VCaP (cell line): ENCODE results near the gene ACADSB.

ENCODE experiments used
- H3K27ac ChIP-seq: fragments of 450-650 bp; 2 replicates; pipeline ENCODE4 v1.5.1; 2017
- TF ChIP-seq, protein P1 (sequence below): fragments of 450-650 bp; conservative IDR thresholded peaks from 2 replicates; pipeline ENCODE4 v1.5.1; 2017; ENCODE audit warnings: mild to moderate bottlenecking, moderate library complexity

ACADSB gene

DNA sequence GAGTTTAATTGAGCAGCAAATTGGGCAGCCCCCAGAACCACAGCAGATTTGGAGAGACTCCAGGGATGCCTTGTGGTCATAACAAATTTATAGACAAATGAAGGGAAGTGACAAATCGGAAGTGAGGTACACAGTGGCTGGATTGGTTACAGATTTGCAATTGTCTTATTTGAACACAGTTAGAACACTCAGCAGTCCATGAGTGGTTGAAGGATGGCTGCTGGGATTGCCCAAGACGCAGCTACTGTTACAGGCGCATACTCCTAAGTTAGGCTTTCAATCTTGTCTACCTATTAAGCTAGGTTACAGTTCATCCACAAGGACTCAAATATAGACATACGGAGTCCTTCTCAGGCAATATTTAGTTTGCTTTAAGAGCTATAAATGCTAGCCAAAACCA, 7.4 kb downstream of the ACADSB start:
- TF ChIP-seq, protein P1, sequence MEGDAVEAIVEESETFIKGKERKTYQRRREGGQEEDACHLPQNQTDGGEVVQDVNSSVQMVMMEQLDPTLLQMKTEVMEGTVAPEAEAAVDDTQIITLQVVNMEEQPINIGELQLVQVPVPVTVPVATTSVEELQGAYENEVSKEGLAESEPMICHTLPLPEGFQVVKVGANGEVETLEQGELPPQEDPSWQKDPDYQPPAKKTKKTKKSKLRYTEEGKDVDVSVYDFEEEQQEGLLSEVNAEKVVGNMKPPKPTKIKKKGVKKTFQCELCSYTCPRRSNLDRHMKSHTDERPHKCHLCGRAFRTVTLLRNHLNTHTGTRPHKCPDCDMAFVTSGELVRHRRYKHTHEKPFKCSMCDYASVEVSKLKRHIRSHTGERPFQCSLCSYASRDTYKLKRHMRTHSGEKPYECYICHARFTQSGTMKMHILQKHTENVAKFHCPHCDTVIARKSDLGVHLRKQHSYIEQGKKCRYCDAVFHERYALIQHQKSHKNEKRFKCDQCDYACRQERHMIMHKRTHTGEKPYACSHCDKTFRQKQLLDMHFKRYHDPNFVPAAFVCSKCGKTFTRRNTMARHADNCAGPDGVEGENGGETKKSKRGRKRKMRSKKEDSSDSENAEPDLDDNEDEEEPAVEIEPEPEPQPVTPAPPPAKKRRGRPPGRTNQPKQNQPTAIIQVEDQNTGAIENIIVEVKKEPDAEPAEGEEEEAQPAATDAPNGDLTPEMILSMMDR = no peak
- no peak overlapping the region for H3K27ac ChIP-seq

DNA sequence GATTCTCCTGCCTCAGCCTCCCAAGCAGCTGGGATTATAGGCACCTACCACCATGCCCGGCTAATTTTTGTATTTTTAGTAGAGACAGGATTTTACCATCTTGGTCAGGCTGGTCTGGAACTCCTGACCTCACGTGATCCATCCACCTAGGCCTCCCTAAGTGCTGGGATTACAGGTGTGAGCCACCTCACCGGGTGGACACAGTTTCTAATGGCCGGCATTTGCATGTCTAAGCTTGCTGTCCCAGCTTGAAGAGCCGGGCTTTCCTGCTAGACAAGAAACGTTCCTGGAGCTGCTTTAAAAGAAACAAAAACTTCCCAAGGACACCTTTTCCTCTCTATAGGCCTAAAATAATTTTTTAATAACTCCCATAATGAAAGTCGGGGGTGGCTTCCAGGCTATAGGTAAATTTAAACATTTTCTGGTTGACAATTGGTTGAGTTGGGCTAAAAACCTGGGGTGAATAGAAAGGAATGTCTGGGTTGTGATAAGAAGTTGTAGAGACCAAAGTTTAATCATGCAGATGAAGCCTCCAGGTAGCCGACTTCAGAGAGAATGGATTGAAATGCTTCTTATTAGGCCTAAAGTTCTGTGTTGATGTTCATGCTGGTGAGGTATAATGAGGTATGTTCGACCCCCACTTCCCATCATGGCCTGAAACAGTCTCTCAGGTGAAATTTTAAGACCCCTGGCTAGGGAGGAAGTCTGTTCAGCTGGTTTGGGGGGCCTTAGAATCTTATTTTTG, 8.8 kb downstream of the ACADSB start:
- TF ChIP-seq, protein P1 = no peak
- no peak overlapping the region for H3K27ac ChIP-seq

DNA sequence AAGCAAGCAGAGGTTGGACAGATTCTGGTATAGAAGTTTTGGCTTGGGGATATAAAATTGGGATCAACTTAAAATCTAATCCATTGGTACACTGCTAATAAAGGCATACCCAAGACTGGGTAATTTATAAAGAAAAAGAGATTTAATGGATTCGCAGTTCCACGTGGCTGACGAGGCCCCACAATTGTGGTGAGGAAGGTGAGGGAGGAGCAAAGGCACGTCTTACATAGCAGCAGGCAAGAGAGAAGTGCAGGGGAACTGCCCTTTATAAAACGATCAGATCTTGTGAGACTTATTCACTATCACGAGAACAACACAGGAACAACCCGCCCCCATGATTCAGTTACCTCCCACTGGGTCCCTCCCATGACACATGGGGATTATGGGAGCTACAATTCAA, 9.7 kb downstream of the ACADSB start:
- TF ChIP-seq, protein P1 = no peak
- no peak overlapping the region for H3K27ac ChIP-seq

DNA sequence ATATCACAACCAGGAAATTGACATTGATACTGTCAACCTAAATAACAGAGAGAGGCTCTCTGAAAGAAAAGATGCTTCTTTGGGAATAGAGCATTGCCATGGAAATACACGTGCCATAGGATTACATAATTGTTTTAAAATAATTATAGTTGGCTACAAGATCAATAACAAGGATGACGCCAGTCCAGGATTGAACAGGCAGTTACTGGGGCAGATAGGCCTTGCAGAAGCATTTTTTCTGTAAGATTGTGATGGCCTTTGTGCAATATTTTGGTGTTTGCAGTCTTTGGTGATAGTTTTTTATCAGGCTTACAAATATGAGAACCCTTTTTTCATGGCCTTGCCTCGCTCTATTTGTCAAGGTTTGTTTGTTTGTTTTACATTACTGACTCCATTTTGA, 10.5 kb downstream of the ACADSB start:
- TF ChIP-seq, protein P1 = no peak
- peak overlapping the region; percentile 33; the same call in 1 of the 2 replicates for H3K27ac ChIP-seq

DNA sequence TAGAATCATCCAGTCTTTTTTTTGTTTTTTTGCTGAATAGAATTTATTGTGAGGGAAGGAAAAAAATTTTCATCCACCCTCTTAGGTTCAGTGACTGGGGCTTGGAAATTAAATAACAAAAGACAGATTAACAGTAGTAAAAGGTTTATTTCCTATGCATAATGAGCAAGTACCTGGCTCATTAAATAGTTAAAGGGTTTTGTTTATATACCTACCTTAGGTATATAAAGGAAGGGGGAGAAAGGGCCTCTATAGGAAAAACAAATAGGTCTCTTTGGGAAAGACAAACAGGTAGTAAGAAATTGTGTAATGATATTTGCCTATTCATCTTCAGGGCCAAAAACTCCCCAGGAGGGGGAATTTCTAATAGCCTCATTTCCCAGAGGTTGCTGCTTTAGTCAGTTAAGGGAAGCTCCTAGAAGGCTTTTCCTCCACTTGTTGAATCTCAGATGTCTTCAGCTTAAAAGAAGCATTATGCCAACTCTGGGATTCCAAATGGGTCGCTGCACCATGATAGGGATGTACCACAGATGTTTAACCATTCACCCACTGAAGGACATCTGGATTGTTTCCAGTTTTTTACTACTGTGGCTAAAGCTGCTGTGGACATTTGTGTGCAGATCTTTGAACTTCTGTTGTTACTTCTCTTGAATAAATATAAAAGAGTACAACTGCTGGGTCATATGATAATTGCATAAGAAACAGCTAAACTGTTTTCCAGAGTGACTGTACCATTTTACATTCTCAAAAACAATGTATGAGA, 11.3 kb downstream of the ACADSB start:
- H3K27ac ChIP-seq = peak overlapping the region; percentile 33; the same call in 1 of the 2 replicates
- TF ChIP-seq, protein P1 = no peak

DNA sequence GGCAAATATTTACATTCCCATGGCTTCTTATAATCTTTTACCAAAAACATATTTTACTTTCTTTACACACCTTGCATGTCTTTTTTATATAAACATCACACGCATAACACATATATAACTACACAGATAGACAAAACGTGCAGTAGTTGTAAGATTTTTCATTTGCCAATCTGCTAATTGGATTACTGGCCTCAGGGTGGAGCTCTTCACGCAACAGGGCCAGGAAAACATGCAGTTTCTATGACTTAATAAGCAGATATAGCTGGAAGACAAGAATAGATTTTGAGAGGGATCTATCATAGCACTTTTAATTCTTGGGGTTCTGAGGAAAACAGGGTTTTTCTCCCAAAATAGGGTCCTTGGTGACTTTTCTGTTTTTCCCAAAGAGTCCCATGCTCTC, 12.7 kb downstream of the ACADSB start:
- TF ChIP-seq, protein P1 = peak; percentile 57
- no peak overlapping the region for H3K27ac ChIP-seq

DNA sequence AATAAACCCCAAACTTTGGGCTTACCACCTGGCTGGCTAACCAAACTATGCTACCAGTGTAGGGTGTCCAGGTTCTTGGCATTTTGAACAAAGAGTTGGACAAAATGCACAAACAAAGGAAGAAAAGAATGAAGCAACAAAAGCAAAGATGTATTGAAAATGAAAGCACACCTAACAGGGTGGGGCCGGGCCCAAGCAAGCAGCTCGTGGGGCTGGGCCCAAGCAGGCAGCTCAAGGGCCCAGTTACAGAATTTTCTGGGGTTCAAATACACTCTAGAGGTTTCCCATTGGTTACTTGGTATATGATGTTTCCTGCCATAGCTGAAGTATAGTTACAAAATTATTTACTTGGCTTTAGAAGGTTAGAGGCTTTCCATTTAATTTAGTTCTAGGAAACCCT, 15.7 kb downstream of the ACADSB start:
- H3K27ac ChIP-seq = no peak overlapping the region
- TF ChIP-seq, protein P1 = no peak
